ENCODE measurements around the gene ABTB2. TPM values are rescaled to one million over a fixed set of nuclear protein-coding genes. Genes with fewer than 3 reads are reported as not detected.

Gene ABTB2
- total RNA-seq, 6 experiments from 2014 or later = 6.0 to 14.9 (median 10.0) TPM

DNA sequence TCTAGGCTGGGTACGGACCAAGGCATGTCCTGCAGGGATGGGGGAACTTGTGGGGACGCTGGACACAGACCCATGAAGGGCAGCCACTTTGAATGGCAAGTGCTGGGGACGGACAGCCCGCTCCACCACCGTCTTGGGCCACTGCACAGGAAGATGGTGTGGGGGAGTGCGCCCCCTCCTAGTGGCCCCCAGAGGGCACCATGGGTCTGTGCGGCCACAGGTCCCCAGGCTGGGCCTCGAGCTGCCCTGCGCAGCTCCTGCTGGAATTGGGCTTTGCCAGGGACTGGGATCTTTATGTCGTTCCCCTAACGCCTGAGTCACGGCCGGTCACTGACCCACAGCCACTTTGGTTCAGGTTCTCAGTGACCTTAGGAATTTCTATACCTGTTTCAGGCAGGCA lies 208.0 kb downstream of the ABTB2 start:
- TF ChIP-seq POLR2A (IDR thresholded peaks at IDR 0.05) = no peak
- TF ChIP-seq, protein P1, sequence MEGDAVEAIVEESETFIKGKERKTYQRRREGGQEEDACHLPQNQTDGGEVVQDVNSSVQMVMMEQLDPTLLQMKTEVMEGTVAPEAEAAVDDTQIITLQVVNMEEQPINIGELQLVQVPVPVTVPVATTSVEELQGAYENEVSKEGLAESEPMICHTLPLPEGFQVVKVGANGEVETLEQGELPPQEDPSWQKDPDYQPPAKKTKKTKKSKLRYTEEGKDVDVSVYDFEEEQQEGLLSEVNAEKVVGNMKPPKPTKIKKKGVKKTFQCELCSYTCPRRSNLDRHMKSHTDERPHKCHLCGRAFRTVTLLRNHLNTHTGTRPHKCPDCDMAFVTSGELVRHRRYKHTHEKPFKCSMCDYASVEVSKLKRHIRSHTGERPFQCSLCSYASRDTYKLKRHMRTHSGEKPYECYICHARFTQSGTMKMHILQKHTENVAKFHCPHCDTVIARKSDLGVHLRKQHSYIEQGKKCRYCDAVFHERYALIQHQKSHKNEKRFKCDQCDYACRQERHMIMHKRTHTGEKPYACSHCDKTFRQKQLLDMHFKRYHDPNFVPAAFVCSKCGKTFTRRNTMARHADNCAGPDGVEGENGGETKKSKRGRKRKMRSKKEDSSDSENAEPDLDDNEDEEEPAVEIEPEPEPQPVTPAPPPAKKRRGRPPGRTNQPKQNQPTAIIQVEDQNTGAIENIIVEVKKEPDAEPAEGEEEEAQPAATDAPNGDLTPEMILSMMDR (IDR thresholded peaks at IDR 0.05) = peak in 2 of 4 donors; percentile 11 to 27
- Histone ChIP-seq H3K36me3 (peaks cover 0 to 50% (median 12%) of the 10 kb centered on the region in 4 donors), H3K9me3 (no peaks in the 10 kb centered on the region), H3K4me3 (no peak overlapping the region), H3K27ac (no peak overlapping the region), H3K27me3 (no peaks in the 10 kb centered on the region), H3K4me1 (no peaks in the 10 kb centered on the region)
- intact Hi-C loops (cut with DNase I) = no loop called here
- DNase-seq = no peak
- peak in 3 of 4 donors; percentile 33 to 52 (median 37) for ATAC-seq
- WGBS (ENCODE audit: insufficient coverage, low coverage, low lambda C conversion rate, missing lambda C conversion rate) = 74% methylated on average over 3 of the region's 13 CpGs

DNA sequence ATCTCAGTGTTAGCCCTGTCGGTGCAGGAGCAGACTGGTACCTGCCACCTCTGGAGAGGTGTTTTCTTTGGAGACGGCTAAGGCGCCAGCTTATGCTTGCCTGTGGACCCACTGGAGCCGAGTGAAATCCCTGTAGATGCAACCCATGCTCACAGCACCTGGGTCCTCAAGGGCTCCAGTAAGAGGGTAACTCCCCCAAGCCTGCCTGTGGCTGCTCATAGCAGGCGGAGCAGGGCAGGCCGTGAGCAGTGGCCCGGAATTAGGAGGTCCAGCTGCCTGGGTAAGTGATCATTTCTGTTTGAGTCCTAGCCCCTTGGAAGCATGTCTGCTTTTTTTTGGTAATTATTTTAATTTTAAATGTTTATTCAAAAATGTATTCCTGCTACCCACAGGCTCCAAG lies 208.5 kb downstream of the ABTB2 start:
- H3K27ac ChIP-seq = no peak overlapping the region
- no peak for ATAC-seq
- no peak for DNase-seq
- no peak overlapping the region for H3K4me3 ChIP-seq
- no peaks in the 10 kb centered on the region for H3K4me1 ChIP-seq
- H3K36me3 ChIP-seq = peaks cover 0 to 55% (median 14%) of the 10 kb centered on the region in 4 donors
- H3K9me3 ChIP-seq = no peaks in the 10 kb centered on the region
- intact Hi-C loops (cut with DNase I) = no loop called here
- no peaks in the 10 kb centered on the region for H3K27me3 ChIP-seq
- no CpG with 5 or more reads among the region's 7 CpGs for WGBS (ENCODE audit: insufficient coverage, low coverage, low lambda C conversion rate, missing lambda C conversion rate)
- TF ChIP-seq, protein P1 (IDR thresholded peaks at IDR 0.05) = no peak
- no peak for TF ChIP-seq POLR2A (IDR thresholded peaks at IDR 0.05)

DNA sequence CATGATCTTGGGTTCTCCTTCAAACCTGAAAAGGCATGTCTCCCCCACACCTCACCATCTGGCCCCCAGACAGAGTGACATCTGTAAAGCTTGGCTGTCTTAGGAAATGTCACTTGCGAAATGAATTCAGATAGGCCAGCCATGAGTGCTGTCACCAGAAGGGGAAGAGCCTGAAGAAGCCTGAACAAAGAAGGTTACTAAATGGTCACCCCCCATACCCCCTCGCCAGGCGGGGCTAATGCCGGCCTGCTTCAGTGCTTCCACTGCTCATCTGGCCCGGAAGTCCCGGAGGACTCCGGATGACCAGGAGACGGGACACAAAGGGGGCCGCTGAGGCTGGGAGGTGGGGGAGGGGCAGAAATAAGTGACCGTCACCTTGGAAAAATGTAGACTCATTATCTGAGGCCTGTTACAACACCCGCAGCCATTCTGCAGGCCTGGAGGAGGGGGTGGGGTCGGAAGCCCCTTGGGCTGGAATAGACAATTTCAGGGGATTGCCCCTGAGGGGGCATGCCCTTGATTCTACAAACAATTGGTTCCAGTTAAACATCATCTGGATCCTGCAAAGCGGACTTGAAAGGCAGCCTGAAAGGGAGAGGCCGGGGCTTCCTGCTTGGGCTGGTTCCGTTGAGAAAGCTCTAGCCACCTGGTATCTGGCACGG lies 209.2 kb downstream of the ABTB2 start:
- no peak overlapping the region for H3K4me3 ChIP-seq
- peaks cover 0 to 62% (median 16%) of the 10 kb centered on the region in 4 donors for H3K36me3 ChIP-seq
- H3K9me3 ChIP-seq = no peaks in the 10 kb centered on the region
- H3K27me3 ChIP-seq = no peaks in the 10 kb centered on the region
- no peaks in the 10 kb centered on the region for H3K4me1 ChIP-seq
- DNase-seq = no peak
- WGBS (ENCODE audit: insufficient coverage, low coverage, low lambda C conversion rate, missing lambda C conversion rate) = 82% methylated on average over 11 of the region's 16 CpGs
- TF ChIP-seq POLR2A (IDR thresholded peaks at IDR 0.05) = no peak
- TF ChIP-seq, protein P1 (IDR thresholded peaks at IDR 0.05) = no peak
- intact Hi-C loops (cut with DNase I) = no loop called here
- H3K27ac ChIP-seq = no peak overlapping the region
- ATAC-seq = no peak

DNA sequence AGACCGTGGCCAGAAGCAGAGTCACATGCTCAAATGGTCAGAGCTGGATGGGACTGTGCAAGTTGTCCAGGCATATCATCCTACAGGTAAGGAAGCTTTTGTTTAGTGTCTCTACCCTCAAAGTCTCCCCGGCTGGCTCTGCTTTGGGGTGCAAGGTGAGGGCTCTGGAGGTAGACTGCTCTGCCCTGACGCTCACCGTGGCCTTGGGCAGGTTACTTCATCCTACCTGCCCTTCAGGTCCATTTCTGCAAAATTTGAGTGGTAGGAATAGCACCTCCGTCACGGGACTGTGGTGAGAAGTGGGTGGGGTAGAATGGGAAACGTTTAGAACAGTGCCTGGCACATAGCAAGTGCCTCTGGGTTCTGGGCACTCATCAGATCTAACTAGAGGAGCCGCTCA lies 210.2 kb downstream of the ABTB2 start:
- intact Hi-C loops (cut with DNase I) = no loop called here
- ATAC-seq (no peak), DNase-seq (no peak)
- no peaks in the 10 kb centered on the region for H3K27me3 ChIP-seq
- no peaks in the 10 kb centered on the region for H3K9me3 ChIP-seq
- WGBS (ENCODE audit: insufficient coverage, low coverage, low lambda C conversion rate, missing lambda C conversion rate) = 64% methylated on average over 4 of the region's 8 CpGs
- peaks cover 0 to 67% (median 19%) of the 10 kb centered on the region in 4 donors for H3K36me3 ChIP-seq
- no peak overlapping the region for H3K4me3 ChIP-seq
- H3K4me1 ChIP-seq = no peaks in the 10 kb centered on the region
- no peak overlapping the region for H3K27ac ChIP-seq
- TF ChIP-seq POLR2A (IDR thresholded peaks at IDR 0.05) = no peak
- TF ChIP-seq, protein P1 (IDR thresholded peaks at IDR 0.05) = no peak

Measured in right lobe of liver (tissue), 6 donors.